Hippocampal formation (tissue), 2 donors: ENCODE results near the gene UBAC1.
"Not testable (repeated sequence)": the region's sequence is repeated elsewhere in the genome, so short reads cannot be mapped to it uniquely, and the experiment has no call there.

Experiments
- DNase-seq, 2 donors: peaks; one replicate each; lab custom pipeline; 2025; lab: John Stamatoyannopoulos, UW

UBAC1 gene

DNA sequence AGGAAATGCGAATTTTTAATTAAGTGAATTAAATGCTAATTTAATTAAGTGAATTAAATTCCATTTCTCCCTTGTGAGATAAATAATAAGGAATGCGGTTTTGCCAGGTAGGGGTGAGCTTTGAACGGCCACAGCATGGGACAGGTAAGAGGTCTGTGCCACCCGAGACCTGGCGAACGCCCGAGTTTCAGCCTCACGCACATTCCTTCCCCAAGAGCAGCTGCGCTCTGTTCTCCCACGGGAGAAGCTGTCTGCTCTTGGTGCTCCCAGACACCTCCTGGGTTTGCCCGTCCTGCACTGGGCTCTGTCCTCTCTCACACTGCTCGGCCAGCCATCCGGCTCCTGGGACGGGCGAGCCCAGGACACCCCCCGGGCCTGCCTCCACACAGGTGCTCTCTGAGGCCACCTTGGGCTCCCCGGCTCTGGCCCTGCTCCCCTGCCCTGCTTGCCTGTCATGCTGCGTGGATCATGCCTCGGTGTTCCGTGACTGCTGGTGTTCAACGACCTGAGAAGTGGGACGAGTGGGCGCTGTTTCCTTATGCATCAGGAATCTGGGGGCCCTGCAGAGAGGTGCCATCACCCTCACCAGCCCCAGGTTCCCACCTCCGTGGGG, 40.1 kb downstream of the UBAC1 start:
- no peak for DNase-seq

DNA sequence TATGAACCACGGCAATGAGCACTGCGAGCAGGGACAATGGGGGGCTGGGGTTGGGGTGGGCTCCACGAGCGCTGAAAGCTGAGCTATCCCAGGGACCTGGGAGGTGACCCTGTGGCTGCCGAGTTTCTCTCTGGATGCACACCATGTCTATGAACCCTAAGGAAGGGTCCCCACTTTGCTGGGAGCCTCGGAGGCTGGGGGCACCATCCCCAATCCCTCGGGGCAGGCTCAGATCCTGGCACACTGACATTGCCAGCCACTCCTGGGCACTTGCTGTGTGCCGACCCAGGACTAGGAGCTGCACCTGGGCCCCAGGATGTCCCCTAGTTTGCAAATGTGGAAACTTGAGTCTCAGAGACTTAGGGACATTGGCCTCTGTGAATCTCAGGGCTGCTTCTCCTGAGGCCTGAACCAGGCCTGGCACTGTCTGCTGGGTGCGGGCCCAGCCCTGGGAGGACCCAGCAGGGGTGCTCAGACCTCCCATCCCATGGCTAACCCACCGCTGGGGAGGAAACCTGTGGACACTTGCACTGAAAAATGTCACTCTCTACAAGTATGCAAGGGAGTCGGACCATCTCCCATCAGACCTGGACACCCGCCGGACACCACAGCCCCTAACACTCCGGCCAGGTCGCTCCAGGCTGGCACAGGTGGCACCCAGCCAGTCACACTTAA, 40.8 kb downstream of the UBAC1 start:
- no peak for DNase-seq

DNA sequence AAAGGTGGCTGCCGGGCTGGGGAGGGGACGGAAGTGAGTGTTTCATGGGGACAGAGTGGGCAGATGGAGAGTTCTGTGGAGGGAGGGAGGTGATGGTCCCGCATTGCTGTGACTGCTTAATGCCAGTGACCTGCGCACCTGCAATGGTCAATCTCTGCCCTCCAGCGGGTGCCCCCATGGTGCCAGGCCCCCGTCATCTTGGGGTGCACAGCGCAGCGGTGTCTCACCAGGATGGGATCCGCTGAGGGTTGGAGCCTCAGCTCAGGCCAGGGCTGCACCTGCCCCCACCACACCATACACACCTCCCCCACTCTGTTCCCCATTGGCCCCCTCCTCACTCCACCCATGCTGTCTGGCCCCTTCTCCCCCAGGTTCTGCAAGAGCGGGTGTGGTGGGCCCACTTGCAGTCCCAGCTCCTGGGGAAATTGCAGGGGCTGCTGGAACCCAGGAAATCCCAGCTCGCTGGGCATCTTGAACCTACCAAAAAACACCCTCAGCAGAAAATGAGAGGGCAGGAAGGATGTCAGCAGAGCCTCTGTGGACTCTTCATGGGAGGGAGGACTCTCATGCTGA, 41.8 kb downstream of the UBAC1 start:
- DNase-seq: no peak

DNA sequence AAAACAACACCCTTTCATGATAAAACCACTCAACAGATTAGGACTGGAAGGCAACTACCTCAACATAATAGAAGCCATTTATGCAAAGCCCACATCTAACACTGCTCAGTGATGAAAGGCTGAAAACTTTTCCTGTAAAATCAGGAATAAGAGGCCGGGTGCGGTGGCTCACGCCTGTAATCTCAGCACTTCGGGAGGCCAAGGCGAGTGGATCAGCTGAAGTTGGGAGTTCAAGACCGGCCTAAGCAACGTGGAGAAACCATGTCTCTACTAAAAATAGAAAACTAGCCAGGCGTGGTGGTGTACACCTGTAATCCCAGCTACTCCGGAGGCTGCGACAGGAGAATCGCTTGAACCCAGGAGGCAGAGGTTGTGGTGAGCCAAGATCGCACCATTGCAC, 44.9 kb downstream of the UBAC1 start:
- DNase-seq: not testable (repeated sequence)

DNA sequence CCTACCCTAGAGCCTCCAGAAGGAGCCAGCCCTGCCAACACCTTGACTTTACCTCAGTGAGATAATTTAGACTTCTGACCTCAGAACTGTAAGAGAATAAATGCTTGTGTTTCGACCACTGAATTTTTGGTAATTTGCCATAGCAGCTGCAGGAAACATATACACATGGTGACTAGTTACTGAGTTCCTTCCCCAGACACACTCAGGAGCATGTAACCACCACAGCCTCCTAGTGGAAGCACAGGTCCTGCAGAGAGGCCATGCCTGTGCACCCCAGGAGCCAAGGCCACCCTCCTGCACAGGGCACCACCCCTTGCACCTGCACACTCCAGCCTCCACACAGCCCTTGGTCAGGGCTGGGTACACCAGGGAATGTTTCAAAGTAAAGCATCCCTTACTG, 46.3 kb downstream of the UBAC1 start:
- no peak for DNase-seq

DNA sequence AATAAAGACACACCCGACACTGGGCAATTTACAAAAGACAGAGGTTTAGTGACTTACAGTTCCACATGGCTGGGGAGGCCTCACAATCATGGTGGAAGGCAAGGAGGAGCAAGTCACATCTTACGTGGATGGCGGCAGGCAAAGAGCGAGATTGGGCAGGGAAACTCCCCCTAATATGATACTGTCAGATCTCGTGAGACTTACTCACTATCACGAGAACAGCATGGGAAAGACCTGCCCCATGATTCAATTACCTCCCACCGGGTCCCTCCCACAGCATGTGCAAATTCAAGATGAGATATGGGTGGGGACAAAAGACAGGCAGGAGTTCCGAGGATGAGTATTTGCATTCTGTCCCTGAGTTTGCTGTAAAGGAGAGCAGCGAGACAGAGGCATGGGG, 49.9 kb downstream of the UBAC1 start:
- DNase-seq: not testable (repeated sequence)

DNA sequence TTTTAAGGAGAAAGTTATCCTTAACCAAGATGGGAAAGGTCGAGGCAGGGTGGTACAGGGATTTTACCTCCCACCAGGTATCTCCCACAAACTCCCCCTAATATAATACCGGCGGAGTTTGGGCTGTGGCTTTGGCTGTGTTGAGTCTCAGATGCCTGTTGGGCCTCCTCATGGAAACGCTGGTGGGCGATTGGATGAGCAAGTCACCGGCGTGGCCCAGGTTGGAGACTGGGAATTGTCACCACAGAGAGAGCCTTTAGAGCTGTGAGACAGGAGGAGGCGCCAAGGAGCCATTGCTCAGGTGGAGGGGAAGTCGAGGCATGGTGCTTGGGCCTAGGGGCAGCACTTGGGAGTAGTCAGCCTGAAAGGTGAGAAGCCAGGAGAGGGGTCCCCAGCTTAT, 50.4 kb downstream of the UBAC1 start:
- DNase-seq: no peak

GRCh38 chr9:135910216-135910615, 51.0 kb downstream of the UBAC1 start:
- DNase-seq: no peak

DNA sequence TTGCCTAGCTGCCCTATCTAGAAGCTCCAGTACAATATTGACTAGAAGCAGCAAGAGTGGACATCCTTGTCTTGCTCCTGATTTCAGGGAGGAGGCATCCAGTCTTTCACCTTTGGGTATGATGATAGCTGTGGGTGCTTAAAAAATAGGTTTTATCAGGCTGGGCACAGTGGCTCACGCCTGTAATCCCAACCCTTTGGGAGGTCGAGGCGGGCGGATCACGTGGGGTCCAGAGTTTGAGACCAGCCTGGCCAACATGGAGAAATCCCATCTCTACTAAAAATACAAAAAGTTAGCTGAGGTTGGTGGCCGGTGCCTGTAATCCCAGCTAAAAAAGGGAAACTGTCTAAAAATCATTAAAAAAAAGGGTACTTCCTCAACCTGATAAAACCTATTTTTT, 51.8 kb downstream of the UBAC1 start:
- no peak for DNase-seq

DNA sequence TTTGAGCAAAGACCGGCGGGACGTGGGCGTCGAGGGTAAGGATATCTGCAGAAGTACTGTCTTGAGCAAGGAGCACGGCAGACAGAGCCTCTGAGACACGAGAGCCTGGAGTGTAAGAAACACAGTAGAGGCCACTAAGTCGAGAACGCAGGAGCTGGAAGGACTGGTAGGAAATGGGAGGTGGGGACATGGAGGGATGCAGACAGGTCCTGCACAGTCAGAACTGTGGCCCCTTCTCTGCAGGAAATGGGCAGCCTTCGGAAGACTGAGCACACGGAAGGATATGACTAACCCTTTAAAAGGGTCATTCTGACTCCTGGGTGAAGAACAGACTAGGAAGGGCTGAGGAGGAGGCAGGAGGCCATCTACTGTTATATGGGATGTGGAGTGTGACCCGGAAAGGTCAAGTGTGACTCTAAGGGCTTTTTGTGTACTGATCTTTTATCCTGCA, 52.4 kb downstream of the UBAC1 start:
- no peak for DNase-seq

GRCh38 chr9:135908093-135908753, 53.0 kb downstream of the UBAC1 start:
- DNase-seq: no peak

- DNase-seq: peak; percentile 90 to 95
These were observed 53.6 kb downstream of the UBAC1 start, which contains the start of gene CAMSAP1 for GRCh38 chr9:135907431-135908092. Gene CAMSAP1 (minus strand): TSS chr9:135907546. CDS start chr9:135907159, 387 bp downstream.

- no peak for DNase-seq
These were observed 54.2 kb downstream of the UBAC1 start for GRCh38 chr9:135907006-135907430.

GRCh38 chr9:135906291-135907005, 54.7 kb downstream of the UBAC1 start:
- no peak for DNase-seq

DNA sequence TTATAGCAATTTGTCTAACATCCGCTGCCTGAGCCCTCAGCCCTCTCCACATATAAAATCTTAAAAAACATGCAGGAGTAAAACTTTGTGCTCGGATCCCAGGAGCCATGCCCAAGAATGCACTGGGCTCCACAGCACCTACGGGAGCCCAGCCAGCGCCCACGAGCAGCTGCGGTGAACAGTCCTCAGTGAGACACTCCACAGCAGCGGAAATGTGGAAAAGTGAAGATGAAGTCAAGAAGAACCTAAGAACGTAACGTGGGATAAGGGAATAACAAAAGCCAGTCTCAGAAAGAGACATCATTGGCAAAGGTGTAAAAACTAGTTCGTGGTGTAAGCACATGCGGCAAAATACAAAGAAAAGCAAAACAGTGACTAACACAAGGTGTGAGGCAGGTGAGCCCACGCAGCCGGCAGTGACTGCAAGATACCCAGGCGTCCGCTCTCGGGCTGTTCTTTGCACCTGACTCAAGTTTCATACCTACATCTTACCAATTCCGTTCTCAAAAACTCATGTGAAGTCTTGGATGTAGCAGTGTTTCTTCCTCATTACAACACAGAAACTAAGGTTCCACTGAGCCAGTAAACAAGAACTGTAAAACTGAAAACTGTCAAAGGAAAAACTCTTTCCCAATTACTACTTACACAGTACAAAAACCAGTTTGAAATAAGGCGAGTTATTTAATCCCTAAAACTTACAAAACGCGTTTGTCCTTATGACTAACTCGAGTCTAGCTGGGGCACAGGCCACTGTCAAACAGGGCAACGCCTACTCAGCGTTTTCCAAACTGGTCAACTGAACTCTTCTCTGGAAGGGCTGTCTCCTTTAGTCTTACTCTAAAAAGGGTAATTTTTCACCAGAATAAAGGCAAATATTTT, 55.6 kb downstream of the UBAC1 start:
- no peak for DNase-seq

GRCh38 chr9:135903786-135904520, 57.2 kb downstream of the UBAC1 start:
- no peak for DNase-seq

DNA sequence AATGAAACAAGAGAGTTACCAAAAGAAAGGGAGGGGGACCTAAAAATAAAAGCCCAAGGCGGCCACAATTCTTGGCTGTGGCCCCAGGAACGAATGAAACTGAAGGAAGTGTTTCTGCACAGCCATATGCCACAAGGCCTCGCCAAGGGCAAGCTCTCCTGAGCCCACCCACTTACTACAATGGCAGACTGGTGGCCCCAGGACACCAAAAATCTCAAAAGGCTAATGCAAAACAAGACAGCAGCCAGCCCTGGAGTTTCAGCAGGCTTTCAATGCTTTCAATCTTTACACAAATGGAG, 57.9 kb downstream of the UBAC1 start:
- no peak for DNase-seq

DNA sequence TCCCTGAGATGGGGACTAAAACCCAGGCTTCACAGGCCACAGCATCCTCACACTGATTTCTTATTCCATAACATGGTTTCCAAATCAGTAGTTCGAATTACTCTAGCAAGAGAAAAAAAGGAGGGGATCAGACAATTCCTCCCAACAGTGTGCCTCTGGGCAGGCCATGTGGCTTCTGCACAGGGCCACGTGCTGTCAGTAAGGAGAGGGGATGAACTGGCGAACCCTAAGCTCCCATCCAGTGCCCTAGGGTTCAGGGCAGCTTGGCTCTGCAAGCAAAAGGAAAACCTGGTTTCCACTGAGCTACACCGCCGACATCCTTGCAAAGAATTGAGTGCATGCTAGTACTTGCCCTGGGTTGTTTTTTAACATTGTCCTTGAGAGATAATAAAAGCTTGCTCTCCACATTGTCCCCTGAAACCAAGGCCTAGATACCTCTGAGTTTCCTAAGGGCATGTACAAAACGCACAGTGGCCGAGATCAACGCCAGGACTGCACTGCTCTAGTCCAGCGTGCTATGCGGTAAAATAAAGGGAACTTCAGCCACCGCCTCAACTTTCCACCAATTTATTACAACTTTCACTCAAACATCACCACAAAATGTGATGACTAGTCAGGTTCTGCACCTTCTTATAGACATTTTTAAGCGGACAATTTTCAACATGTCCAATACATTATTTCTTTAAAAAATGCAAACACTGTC, 58.4 kb downstream of the UBAC1 start:
- no peak for DNase-seq

DNA sequence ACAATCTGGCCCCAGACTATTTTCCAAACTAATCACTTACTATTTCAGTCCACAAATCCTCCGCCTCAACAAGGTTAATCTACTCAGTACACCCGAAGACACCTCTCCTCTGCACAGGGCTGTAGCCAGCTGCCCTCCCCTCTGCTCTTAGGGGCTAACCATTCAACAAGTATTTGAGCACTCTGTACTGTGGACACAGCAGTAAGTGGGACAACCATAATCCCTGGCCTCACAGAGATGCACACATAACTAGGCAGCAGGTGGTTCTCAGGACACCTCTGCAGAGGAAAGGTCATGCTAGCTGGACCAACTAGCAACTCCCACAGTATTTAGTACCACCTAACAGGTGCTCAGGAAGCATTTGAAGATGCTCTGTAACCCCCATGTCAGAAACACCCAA, 59.3 kb downstream of the UBAC1 start:
- no peak for DNase-seq
